Measurements from ENCODE around the gene HMCES. TPM values are rescaled to one million over a fixed set of nuclear protein-coding genes. Genes with fewer than 3 reads are reported as not detected.

HMCES gene
- total and polyA plus RNA-seq, 2 of the 13 experiments (the other 11 are each of a cell fraction or from before 2014, with no cell fraction given), result 16.1 to 37.5 TPM

DNA sequence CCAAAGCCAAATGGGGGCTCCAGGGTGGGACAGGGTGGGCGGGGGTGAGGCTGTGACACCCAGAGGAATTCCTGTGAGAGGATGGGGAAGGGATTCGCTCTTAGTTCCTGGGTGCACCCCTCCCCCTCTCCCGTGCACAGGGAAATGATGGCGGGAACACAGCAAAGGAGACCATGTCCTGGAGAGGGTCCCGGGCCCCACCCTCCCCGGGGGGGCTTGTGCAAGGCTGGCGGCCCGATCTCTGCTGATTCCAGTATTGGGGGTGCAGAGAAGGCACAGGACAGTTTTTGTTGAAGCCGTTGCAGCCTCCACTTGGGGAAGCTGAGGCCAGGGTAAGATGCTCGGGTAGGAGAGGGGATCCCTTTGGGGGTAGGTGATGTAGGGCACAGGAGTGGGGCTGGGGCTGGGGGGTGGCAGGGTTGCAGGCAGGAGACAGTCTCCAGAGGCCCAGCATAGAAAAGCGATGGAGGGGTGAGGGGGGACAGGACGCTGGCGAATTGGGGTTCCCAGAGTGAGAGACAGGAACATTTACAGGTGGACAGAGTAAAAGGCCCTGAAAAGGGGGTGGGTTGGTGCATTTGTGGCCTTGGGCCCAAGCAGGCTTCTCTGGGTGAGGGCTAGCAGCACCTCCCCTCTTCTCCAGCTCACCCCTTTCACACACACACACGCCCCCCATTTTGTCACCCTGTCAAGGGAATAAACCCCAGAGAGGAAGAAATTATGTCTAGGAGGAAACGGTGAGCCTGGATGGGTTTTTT is 38.5 kb downstream of the HMCES start:
- Histone ChIP-seq H3K4me3 (replicated peaks in 1 of 3; ENCODE audit: insufficient read depth in 1 of 3, low read depth in 2 of 3, low read length in 3 of 3) (peak overlapping the region; percentile 92 to 98 (median 95)), H3K27me3 (ENCODE audit: control insufficient read depth in 1 of 2, insufficient read depth in 2 of 2, low read length in 2 of 2) (no peaks in the 10 kb centered on the region; a peak in 1 of 5 replicates), H2AFZ (ENCODE audit: low read length) (no peak overlapping the region), H3K27ac (ENCODE audit: extremely low read length, insufficient read depth, low read length) (no peak overlapping the region), H4K20me1 (ENCODE audit: insufficient read depth, low read length) (peaks cover 8% of the 10 kb centered on the region; the same call in 1 of the 2 replicates), H3K9ac (ENCODE audit: insufficient read depth, low read depth, low read length) (peak overlapping the region; percentile 88), H3K4me2 (ENCODE audit: low read depth, low read length) (peak overlapping the region; percentile 83), H3K79me2 (ENCODE audit: insufficient read depth, low read length) (peaks cover 5% of the 10 kb centered on the region), H3K9me3 (ENCODE audit: low read length) (no peaks in the 10 kb centered on the region), H3K36me3 (replicated peaks in 1 of 2; ENCODE audit: control insufficient read depth in 1 of 2, insufficient read depth in 2 of 2, low read length in 2 of 2) (no peaks in the 10 kb centered on the region), H3K4me1 (ENCODE audit: insufficient read depth, low read length) (peaks cover 23% of the 10 kb centered on the region)
- POLR2A ChIA-PET, result interaction anchor here (1.0 to 3.5 kb wide), 17 partner anchors 10 to 318 kb away, joined by 3 to 33 read pairs (median 5); partner anchors contain the start of genes CNBP, COPG1, HMCES and IFT122
- TF ChIP-seq SP5 (CRISPR knock-in tag; IDR thresholded peaks at IDR 0.05; ENCODE audit: borderline replicate concordance, low read depth), result no peak
- TF ChIP-seq, protein P1, sequence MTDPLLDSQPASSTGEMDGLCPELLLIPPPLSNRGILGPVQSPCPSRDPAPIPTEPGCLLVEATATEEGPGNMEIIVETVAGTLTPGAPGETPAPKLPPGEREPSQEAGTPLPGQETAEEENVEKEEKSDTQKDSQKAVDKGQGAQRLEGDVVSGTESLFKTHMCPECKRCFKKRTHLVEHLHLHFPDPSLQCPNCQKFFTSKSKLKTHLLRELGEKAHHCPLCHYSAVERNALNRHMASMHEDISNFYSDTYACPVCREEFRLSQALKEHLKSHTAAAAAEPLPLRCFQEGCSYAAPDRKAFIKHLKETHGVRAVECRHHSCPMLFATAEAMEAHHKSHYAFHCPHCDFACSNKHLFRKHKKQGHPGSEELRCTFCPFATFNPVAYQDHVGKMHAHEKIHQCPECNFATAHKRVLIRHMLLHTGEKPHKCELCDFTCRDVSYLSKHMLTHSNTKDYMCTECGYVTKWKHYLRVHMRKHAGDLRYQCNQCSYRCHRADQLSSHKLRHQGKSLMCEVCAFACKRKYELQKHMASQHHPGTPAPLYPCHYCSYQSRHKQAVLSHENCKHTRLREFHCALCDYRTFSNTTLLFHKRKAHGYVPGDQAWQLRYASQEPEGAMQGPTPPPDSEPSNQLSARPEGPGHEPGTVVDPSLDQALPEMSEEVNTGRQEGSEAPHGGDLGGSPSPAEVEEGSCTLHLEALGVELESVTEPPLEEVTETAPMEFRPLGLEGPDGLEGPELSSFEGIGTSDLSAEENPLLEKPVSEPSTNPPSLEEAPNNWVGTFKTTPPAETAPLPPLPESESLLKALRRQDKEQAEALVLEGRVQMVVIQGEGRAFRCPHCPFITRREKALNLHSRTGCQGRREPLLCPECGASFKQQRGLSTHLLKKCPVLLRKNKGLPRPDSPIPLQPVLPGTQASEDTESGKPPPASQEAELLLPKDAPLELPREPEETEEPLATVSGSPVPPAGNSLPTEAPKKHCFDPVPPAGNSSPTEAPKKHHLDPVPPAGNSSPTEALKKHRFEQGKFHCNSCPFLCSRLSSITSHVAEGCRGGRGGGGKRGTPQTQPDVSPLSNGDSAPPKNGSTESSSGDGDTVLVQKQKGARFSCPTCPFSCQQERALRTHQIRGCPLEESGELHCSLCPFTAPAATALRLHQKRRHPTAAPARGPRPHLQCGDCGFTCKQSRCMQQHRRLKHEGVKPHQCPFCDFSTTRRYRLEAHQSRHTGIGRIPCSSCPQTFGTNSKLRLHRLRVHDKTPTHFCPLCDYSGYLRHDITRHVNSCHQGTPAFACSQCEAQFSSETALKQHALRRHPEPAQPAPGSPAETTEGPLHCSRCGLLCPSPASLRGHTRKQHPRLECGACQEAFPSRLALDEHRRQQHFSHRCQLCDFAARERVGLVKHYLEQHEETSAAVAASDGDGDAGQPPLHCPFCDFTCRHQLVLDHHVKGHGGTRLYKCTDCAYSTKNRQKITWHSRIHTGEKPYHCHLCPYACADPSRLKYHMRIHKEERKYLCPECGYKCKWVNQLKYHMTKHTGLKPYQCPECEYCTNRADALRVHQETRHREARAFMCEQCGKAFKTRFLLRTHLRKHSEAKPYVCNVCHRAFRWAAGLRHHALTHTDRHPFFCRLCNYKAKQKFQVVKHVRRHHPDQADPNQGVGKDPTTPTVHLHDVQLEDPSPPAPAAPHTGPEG (CRISPR knock-in tag; IDR thresholded peaks at IDR 0.05), result 0 out of 2 replicates have a peak, but pooled peaks have one; percentile 0
- TF ChIP-seq PRPF4 (IDR thresholded peaks at IDR 0.05; ENCODE audit: low read depth, low read length, poor library complexity, severe bottlenecking), result peak; percentile 60
- TF ChIP-seq ZNF225 (CRISPR knock-in tag; IDR thresholded peaks at IDR 0.05), result 0 out of 2 replicates have a peak, but pooled peaks have one; percentile 9
- CTCF ChIA-PET (ENCODE audit: low intra/inter-chr PET ratio, low total read pairs), result no interaction called here
- ATAC-seq (no peak), DNase-seq (ENCODE audit: low spot score) (no peak), FAIRE-seq (no peak)
- in situ Hi-C loops (cut with HindIII; ENCODE audit: extremely low pct_ligation_motif_present, low pct_unique_long_range_greater_than_20kb), result no loop called here
- intact Hi-C loops (cut with micrococcal nuclease; ENCODE audit: unreplicated experiment), result loop anchor here (2.0 kb wide), 1 partner anchor 38 kb away; the partner anchor contains the start of gene HMCES
- BruUV-seq (replicated peaks), result no TSS peak
- 45% methylated on average over 12 of the region's 15 CpGs for WGBS (ENCODE audit: low lambda C conversion rate)
